ENCODE measurements around the gene FHIT. TPM values are rescaled to one million over a fixed set of nuclear protein-coding genes. Genes with fewer than 3 reads are reported as not detected.
"Not testable (repeated sequence)": the region's sequence is repeated elsewhere in the genome, so short reads cannot be mapped to it uniquely, and the experiment has no call there.

FHIT gene
- polyA plus RNA-seq, 3 donors: 25.7 to 31.0 (median 25.7) TPM

- DNase-seq (ENCODE audit: extremely low read depth in 1 of 11, low read depth in 9 of 11, low spot score in 4 of 11): no peak
Measured at GRCh38 chr3:61040618-61041017, 210.6 kb downstream of the FHIT start.

GRCh38 chr3:61035573-61035972 is 215.7 kb downstream of the FHIT start:
- DNase-seq (ENCODE audit: extremely low read depth in 1 of 11, low read depth in 9 of 11, low spot score in 4 of 11): no peak

DNA sequence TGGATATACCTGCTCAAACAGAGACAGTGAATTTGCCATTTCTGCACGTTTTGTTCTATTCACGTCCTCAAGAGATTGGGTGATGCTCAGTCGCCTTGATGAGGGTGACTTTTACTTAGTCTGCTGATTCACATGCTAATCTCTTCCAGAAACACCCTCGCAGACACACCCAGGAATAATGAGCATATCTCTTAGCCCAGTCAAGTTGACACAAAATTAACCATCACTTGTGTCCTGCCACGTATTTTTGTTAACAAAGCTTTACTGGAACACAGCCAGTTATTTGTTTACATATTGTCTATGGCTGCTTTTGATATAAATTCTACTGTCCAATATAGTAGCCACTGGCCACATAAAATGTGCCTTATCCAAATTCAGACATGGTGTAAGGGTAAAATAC is 218.3 kb downstream of the FHIT start:
- DNase-seq (ENCODE audit: extremely low read depth in 1 of 11, low read depth in 9 of 11, low spot score in 4 of 11): no peak

DNA sequence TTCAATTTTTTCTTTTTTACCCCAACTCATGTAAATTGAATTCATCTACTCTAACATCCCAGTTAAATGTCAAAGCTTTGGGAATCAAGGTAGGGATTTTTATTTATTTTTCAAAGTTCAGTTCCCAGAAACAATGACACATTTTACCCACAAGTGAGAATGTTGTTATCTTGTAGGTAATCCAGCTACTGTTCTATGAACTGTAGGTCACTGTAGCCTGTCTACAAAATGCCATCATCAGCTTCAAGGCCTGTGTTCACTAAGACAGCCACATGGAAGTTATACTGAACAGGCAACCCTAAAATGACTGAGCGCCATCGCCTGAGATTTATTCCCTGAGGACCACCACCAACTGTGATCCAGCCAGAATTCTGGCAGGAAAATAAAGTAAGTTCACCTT is 219.7 kb downstream of the FHIT start:
- DNase-seq (ENCODE audit: extremely low read depth in 1 of 11, low read depth in 9 of 11, low spot score in 4 of 11): no peak

DNA sequence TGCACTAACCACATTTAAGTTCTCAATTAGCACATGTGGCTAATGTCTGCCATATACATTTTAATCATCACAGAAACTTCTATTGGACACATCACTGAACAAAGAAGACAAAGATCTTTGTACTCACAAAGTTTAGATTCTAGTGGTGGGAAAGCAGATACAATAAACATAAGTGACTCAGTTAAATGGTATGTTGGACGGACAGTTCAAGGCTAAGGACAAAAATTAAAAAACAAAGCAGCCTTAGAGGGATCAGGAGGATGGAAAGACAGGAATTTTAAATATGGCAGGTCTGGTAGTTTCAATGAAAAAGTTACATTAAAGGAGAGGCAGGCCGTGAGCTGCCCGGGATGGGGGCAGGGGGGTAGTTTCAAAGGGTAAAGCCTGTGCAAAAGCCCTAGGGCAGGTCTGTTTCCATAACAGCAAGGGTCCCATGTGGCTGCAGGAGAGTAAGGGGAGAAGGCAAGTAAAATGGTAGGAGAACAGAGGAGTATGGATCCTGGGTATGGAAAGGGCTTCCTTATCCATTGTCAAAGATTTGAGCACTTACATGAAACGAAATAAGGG is 220.7 kb downstream of the FHIT start:
- DNase-seq (ENCODE audit: extremely low read depth in 1 of 11, low read depth in 9 of 11, low spot score in 4 of 11): no peak

DNA sequence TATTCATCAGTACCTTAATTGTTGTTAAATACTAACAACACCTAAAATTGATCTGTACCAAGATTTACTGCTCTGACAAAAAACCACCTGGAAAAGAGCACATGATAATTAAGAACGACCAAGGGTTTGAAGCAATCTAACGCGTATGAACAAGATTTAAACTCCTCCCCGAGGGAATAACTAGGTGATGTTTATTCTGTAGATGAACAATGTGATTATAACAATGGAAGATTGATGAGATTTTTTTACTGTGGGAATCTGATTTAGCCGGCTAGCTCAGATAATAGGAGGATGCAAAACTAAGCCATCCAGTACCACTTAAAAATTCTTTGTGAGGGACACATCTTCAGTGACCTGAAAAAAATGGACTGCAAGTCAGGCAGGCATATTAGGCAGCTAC is 222.1 kb downstream of the FHIT start:
- no peak for DNase-seq (ENCODE audit: extremely low read depth in 1 of 11, low read depth in 9 of 11, low spot score in 4 of 11)

DNA sequence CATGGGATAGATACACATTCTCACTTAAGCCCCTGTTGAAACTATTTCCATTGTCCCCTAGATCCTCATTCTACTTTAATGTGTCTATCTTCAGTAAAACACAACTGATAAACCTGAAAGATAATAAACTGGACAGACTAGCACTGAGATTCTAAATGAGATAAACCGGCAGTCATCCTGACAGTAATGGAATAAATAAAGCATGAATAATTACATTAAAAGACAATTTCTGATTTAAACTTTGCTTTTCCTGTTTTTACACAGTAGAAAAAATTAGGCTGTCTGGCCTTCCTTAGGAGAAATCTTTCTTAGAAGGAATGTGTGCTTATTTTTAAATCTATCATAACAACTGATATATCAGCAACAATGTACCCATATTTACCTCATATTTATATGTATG is 232.4 kb downstream of the FHIT start:
- DNase-seq (ENCODE audit: extremely low read depth in 1 of 11, low read depth in 9 of 11, low spot score in 4 of 11): no peak

DNA sequence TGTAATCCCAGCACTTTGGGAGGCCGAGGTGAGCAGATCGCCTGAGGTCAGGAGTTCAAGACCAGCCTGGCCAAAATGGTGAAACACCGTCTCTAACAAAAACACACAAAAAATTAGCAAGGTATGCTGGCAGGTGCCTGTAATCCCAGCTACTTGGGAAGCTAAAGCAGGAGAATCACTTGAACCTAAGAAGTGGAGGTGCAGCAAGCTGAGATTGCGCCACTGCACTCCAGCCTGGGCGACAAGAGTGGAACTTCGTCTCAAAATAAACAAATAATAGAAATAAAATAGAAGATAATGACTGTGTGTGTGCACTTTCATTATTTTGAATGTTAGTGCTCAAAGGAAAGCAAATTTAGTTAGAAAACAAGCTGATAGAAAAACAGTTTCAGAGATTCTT is 234.2 kb downstream of the FHIT start:
- DNase-seq (ENCODE audit: extremely low read depth in 1 of 11, low read depth in 9 of 11, low spot score in 4 of 11): not testable (repeated sequence)

DNA sequence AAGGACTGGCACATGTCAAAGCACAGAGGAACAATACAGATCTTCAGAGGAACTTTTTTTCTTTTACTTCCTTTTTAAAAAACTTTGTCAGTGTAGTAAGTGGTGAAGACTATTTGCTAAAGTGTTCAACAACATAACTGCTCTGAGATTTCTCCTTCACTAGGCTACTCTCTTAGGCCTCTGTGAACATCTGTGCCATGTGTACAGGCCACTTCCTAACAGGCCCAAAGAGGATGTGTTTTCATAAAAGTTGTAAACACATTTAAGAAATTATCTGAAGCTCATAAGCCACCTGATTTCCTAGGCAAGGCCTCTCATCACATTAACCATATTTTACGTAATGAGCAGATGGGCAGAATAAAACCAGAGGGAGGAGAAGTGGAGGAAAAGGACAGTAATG is 235.4 kb downstream of the FHIT start:
- no peak for DNase-seq (ENCODE audit: extremely low read depth in 1 of 11, low read depth in 9 of 11, low spot score in 4 of 11)

DNA sequence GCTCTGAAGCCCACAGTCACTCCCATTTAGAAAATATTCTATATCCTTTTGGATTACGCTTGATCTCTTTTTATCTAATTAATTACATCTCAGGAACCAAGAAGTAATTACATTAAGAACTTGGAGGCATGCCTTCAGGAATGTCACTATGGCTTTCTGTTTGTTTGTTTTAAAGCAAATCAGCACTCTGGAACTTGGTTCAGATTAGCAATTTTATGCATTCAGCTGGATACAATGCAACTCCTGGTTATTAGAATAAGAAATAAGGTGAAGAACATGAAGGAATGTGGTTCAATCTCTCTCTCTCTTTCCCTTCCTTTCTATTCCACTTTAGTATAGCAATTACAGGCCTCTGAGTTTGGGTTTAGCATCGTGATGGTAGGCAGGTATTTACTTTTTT is 235.8 kb downstream of the FHIT start:
- DNase-seq (ENCODE audit: extremely low read depth in 1 of 11, low read depth in 9 of 11, low spot score in 4 of 11): no peak

GRCh38 chr3:61008998-61009380 is 242.3 kb downstream of the FHIT start:
- no peak for DNase-seq (ENCODE audit: extremely low read depth in 1 of 11, low read depth in 9 of 11, low spot score in 4 of 11)

GRCh38 chr3:61008153-61008997 is 242.9 kb downstream of the FHIT start:
- DNase-seq (ENCODE audit: extremely low read depth in 1 of 11, low read depth in 9 of 11, low spot score in 4 of 11): peak in 1 of 11 donors; percentile 30

GRCh38 chr3:61005591-61005990 is 245.7 kb downstream of the FHIT start:
- DNase-seq (ENCODE audit: extremely low read depth in 1 of 11, low read depth in 9 of 11, low spot score in 4 of 11): no peak

- DNase-seq (ENCODE audit: extremely low read depth in 1 of 11, low read depth in 9 of 11, low spot score in 4 of 11): no peak
Measured at GRCh38 chr3:60998858-60999257, 252.4 kb downstream of the FHIT start.

- no peak for DNase-seq (ENCODE audit: extremely low read depth in 1 of 11, low read depth in 9 of 11, low spot score in 4 of 11)
Measured at GRCh38 chr3:60992395-60992794, 258.9 kb downstream of the FHIT start.

- no peak for DNase-seq (ENCODE audit: extremely low read depth in 1 of 11, low read depth in 9 of 11, low spot score in 4 of 11)
Measured at GRCh38 chr3:60990442-60990730, 260.9 kb downstream of the FHIT start.

DNA sequence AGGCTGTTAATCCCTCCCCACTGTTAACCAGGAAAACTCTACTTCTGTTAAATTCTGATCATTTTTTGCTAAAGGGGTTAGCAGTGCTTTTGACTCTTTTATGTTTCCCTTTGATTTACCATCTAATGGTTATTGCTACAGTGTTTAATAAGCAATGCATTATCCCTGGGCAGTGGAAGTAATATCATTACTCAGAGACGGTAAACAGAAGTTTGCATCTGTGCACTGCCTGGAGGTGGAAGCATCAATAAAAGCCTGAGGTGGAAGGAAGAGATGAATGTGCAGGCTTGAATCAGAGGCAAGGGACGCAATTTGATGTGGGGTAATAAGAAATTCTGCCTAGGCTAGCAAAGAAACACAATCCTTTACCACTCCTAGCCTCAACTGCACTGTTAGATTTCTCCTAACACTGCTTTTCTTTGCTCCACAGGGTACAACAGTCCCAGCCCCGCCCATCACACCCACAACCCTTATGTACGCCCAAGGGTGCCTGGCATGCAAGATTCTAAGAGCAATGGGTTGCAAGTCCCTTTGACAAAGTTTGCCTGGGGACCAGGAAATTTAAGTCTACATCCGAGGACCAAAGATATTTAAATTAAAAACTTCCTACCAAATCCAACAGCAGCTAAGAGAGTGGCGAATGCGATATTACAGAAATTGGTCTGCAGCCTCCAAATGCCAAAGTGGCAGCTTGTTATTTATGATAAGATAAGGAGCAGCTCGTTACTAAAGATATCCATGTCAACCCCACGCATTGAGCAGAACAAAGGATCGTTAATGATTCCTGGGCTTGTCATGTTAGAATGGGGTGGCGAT is 261.4 kb downstream of the FHIT start:
- no peak for DNase-seq (ENCODE audit: extremely low read depth in 1 of 11, low read depth in 9 of 11, low spot score in 4 of 11)

GRCh38 chr3:60987191-60987590 is 264.1 kb downstream of the FHIT start:
- DNase-seq (ENCODE audit: extremely low read depth in 1 of 11, low read depth in 9 of 11, low spot score in 4 of 11): not testable (repeated sequence)

- no peak for DNase-seq (ENCODE audit: extremely low read depth in 1 of 11, low read depth in 9 of 11, low spot score in 4 of 11)
Measured at GRCh38 chr3:60986552-60986951, 264.7 kb downstream of the FHIT start.

GRCh38 chr3:60983906-60984305 is 267.3 kb downstream of the FHIT start:
- no peak for DNase-seq (ENCODE audit: extremely low read depth in 1 of 11, low read depth in 9 of 11, low spot score in 4 of 11)
